ENCODE results near the gene ADCY10. TPM values are rescaled to one million over a fixed set of nuclear protein-coding genes. Genes with fewer than 3 reads are reported as not detected.
"Not testable (repeated sequence)": the region's sequence is repeated elsewhere in the genome, so short reads cannot be mapped to it uniquely, and the experiment has no call there.

Gene ADCY10
- total RNA-seq, 1 experiment from 2014 or later = not detected

DNA sequence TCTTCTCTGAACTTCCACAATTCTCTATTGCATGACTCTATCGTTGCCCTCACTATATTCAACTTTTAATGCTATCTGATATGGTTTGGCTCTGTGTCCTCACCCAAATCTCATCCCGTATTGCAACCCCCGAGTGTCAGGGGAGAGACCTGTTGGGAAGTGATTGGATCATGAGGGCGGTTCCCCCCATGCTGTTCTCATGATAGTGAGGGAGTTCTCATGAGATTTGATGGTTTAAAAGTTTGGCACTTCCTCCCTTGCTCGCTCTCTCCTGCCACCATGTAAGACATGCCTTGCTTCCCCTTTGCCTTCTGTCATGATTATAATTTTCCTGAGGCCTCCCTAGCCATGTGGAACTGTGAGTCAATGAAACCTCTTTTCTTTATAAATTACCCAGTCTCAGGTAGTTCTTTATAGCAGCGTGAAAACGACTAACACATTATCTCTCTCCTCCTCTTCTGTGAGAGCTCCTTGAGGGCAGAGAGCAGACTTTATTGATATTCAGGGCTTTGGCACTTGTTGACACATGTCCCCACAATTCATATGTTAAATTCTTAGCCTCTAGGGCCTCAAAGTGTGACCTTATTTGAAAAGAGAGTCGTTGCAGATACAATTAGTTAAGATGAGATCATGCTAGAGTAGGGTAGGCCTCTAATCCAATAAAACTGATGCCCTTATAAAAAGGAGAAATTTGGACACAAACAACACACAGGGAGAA is 52.1 kb downstream of the ADCY10 start:
- no peak for DNase-seq (ENCODE audit: low spot score)

DNA sequence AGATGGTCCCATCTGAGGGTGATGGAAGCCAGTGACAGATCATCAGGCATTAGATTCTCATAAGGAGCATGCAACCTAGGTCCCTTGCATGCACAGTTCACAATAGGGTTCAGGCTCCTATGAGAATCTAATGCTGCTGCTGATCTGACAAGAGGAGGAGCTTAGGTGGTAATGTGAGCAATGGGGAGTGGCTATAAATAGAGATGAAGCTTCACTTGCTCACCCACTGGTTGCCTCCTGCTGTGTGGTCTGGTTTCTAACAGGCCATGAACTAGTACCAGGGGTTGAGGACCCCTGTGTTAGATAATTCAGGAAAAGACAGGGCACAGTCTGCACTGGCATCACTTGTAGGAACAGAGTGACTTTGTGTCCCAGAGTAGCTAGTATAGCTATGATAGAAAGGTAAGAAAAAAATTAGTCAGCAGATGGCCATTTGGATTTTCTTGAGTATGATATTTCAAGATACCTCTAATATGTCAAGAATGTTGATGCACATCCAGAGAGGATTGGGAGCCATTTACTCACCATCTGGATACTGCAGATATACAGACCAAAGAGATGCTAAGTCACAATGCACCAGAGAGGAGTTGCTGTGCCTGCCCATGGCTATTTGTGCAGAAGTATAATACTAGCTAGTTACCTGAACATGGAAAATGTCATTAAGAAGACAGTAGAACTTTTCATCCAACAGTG is 53.6 kb downstream of the ADCY10 start:
- DNase-seq (ENCODE audit: low spot score) = no peak

DNA sequence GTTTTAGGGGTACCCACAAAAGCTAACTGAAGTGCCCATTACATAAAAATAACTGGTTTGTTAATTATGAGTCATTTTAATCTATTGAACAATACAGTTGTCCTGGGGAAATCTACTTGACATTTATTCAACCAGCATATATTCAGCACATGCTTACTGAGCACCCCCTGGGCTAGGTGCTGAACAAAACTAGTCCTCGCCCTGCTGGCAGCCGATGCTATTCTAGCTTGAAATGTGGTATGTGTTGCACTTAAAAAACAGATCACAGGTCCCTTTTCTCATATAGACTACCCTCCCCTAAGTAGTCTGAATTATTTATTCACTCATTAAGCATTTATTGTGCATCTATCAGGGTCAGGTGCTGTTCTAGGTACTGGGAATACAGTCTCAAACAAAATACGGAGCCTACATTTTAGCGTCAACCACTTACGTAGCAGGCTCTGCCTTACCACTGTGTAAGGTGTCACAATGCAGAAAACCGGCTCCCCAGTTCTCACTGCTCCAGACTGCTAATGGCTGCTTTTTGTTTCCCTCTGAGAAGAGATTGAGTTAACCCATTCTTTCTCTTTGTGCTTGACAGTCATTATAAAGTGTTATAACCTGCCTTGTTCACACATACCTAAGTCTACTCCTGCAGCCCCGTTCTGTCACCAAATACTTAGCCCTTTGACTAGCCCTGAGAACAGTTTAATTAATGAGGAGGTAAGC is 57.1 kb downstream of the ADCY10 start:
- DNase-seq (ENCODE audit: low spot score) = no peak

DNA sequence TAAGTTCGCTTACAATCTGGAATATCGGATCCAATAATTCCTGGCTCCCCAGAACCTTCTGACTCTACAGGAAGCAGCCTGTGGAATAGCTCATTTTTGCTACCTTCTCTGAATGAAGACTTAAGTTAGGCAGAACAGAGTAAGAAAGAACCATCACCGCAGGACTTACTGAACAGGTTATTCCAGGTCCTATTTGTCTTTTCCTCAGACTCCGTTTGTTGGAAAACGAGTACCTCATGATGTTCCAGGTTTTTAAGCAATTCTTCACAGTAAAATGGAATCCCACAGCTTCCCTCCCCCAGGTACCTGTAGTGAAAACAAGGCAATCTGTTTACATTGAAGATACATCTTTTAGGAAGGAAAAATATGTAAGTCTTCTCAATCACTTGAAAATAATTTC is 59.8 kb downstream of the ADCY10 start:
- peak; percentile 14 for DNase-seq (ENCODE audit: low spot score)

DNA sequence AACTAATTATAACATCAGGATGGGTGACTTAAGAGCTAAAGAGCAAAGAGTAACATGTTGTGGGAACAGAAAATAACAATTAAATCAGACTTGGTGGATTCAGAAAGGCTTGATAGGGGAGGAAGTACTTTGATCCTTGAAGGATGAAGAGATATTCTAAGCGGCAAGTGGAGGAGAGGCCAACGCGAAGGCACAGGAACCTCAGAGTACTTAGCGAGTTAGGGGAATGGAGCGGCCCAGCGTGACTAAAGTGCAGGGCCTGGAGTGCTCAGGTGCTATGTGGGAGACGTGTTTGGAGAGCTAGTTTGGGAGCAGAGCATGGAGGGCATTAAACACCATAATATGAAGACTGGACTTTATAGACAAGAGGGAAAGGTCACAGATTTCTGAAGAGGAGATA is 64.3 kb downstream of the ADCY10 start:
- DNase-seq (ENCODE audit: low spot score) = no peak

DNA sequence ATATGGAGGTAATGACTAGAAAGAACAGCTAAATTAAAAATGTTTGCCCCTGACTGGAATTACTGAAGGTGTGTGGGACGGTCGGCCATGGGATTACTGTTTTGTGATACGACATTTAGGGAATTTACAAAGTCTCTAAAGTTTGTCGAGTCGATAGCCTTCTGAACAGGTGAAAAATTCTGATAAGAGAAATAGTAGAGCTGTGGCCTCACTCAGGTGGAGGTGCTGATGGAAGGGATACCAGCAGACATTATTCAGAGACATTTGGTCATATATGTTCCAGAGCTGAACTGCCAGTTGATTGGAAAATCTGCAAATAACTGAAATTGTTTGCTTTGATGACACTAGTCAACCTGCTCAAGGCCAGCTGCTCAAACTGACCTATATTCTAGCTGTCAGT is 71.1 kb downstream of the ADCY10 start:
- no peak for DNase-seq (ENCODE audit: low spot score)

DNA sequence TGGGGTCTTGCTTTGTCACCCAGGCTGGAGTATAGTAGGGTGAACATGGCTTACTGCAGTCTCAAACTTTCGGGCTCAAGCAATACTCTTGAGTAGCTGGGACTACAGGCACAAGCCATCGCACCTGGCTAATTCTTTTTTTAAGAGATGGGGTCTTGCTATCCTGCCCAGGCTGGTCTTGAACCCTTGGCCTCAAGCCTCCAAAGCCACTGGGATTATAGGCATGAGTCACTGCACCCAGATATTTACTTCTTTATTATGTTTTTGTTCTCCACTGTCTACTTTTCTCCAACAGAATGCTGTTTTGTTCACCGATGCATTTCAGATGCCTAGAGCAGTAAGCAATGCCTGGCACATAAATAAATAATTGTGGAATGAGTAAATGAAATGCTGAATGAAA is 72.4 kb downstream of the ADCY10 start:
- DNase-seq (ENCODE audit: low spot score) = no peak

- no peak for DNase-seq (ENCODE audit: low spot score)
Measured at GRCh38 chr1:167839009-167839408, 74.9 kb downstream of the ADCY10 start.

DNA sequence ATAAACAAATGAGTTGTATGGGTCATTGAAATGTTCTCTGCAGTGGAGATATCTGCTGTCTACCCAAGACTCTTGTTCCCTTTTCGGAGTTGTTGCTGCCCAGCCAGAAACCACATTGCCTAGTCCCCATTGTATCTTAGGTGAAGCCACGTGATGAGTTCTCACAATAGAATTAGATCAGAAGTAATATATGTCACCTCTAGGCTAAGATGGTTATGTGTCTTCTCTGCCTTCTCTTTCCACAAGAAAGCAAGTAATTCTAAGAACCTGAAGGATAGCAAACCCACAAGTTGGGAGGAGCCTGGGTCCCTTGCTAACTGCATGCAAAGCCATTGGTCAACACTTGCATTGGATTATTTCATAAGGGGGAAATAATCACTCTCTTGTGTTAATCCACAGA is 76.6 kb downstream of the ADCY10 start:
- no peak for DNase-seq (ENCODE audit: low spot score)

- DNase-seq (ENCODE audit: low spot score) = no peak
Measured at GRCh38 chr1:167836197-167836596, 77.7 kb downstream of the ADCY10 start.

DNA sequence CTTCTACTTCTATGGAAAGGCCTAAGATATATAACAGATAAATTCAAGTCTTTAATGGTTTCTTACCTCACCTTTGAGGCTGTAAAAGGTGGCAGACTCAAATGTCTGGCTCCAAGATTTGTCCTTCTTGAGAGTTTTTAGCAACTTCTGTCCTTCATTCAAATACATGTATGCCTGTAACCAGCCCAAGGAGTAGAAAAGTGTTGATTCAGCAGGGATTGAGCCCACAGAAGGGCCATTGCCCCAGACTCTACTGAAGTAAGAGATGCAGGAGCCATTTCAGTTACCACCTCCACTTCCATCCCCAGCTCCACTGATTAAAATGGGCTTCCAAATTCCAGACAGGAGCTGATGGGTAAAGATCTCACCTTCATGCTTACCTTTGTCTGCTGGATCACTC is 80.0 kb downstream of the ADCY10 start:
- DNase-seq (ENCODE audit: low spot score) = no peak

DNA sequence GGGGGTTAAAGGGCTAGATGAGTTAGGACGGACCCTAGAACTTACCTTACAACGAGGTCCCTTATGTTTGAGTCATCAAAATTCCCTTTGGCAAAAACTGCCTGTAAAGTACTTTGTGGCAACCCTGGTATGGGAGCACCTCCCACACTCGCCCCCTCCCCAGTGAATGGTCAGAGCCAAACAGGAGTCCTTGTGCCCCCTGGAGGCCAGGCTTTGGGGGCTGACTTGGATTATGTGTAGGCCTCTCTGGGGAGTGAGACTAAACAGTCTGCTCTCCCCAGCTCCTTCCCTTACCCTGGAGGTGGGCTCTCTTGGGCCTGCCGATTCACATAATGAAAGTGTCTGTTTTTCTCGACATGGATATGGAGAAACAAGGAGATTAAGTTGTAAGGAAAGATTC is 81.2 kb downstream of the ADCY10 start:
- DNase-seq (ENCODE audit: low spot score) = no peak

DNA sequence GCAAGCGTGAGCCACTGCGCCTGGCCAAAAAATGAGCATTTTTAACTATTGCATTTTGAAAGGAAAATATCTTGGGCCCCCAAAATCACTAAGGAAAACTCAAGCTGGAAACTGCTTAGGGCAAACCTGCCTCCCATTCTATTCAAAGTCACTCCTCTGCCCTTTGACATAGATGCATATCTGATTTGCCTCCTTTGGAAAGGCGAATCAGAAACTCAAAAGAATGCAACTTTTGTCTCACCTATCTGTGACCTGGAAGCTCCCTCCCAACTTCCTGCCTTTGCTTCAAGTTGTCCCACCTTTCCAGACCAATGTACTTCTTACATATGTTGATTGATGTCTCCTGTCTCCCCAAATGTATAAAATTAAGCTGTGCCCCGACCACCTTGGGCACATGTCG is 83.3 kb downstream of the ADCY10 start:
- not testable (repeated sequence) for DNase-seq (ENCODE audit: low spot score)

GRCh38 chr1:167829868-167830267 is 84.1 kb downstream of the ADCY10 start:
- no peak for DNase-seq (ENCODE audit: low spot score)

DNA sequence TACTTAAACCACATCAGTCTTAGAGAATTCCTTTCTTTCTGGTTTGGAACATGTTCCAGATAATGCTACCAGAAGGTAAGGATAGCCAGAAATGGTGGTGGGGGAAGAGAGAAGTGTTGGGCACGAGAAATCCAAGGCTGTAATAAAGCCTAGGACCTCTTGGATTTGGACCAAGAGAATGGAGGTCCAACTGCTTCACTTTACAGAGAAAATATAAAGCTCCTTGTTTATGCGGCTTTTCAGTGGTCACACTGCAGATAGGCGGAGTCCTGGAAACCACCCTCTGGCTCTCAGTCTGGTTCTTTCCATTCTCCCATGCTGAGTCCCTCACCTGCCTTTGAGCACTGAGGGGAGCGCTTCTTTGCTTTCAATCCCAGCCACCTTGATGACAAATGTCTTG is 87.8 kb downstream of the ADCY10 start:
- DNase-seq (ENCODE audit: low spot score) = no peak

GRCh38 chr1:167825419-167826079 is 88.4 kb downstream of the ADCY10 start:
- DNase-seq (ENCODE audit: low spot score) = no peak

DNA sequence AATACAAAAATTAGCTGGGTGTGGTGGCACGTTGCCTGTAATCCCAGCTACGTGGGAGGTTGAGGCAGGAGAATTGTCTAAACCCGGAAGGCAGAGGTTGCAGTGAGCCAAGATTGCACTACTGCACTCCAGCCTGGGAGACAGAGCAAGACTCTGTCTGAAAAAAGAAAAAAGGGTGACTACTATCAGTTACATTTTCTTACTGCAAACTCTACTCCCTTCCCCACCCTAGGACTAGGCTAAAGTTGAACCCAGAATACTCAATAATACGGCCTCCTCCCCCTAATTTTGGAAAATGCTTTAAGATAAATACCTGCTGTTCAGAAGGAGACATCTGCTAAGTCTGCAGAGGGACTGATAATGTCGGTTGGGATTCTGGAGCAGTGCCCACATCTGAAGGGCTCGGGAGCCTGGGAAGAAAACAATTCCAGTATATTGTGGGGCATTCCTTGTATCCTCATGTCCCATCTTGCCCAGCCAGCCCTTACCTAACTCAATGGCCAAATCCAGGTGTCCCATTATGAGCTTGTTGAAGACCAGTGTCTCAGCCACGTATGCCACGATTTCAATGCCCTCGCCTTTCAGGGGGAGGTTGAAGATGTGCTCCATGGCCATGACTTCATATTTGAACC is 89.7 kb downstream of the ADCY10 start:
- no peak for DNase-seq (ENCODE audit: low spot score)

DNA sequence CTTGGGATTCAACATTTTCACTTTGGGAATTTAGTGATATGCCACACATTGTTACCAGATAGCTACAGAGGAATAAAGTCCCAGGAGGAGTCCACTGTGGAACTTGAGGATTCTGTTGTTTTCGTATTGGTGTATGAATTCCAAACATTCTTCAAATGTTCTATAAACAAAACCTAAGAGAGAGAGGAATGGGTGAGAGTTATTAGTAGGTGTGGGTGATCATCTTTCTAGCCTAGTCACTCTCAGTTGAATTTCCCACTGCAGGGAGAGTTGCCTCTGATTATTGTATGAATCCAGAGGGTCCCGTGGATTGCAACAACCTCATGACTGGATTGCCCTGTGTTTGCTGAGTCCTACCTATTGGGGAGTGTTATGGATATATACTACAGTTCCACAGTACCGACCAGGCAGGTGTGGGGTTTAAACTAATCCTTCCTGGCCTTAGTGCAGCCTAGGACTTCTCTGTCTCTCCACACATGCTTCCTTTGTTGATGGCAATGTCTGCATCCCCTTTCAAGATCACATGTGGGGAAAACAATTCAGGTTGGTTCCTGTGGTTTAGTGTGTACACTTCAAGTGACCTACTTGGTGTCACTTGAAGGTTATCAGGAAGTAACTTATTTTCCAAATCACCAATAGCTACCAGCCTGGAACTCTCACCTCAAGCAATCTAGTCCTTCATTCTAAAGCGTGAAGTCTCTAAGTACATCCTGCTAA is 91.8 kb downstream of the ADCY10 start:
- DNase-seq (ENCODE audit: low spot score) = no peak

- DNase-seq (ENCODE audit: low spot score) = no peak
Measured at GRCh38 chr1:167821356-167821685, 92.6 kb downstream of the ADCY10 start.

GRCh38 chr1:167820684-167821355 is 93.1 kb downstream of the ADCY10 start:
- DNase-seq (ENCODE audit: low spot score) = no peak

All from HT-29 (cell line).